Measurements from ENCODE around the gene DDHD1.
"Not testable (repeated sequence)": the region's sequence is repeated elsewhere in the genome, so short reads cannot be mapped to it uniquely, and the experiment has no call there.

Gene DDHD1

DNA sequence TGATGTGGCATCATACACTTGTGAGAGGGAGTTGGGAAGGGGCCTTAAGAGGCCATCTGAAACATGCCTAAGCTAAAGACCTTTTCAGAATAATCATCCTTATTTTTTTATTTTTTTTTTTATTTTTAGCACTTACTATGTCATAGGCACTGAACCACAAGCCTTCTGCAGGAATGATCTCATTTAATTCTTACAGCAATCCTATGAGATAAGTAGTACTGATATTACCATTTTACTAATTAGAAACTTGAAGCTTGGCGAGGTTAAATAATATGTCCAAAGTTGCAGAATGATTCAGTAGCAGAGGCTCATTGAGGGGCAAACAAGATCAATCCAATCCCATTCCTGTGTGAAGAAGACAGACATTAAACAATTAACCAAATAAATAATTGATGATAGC lies 33.4 kb upstream of the DDHD1 start:
- Histone ChIP-seq H3K27me3 (ENCODE audit: insufficient read depth, poor library complexity, severe bottlenecking) (no peaks in the 10 kb centered on the region), H3K27ac (replicated peaks) (no peak overlapping the region), H3K4me3 (replicated peaks; ENCODE audit: insufficient read depth, low read length) (no peak overlapping the region)
- TF ChIP-seq GABPA (IDR thresholded peaks at IDR 0.05; ENCODE audit: low read depth) (no peak), CTCF (IDR thresholded peaks at IDR 0.05; ENCODE audit: insufficient read depth, low read length) (no peak), REST (IDR thresholded peaks at IDR 0.05; ENCODE audit: insufficient replicate concordance, low read depth) (no peak), POLR2AphosphoS5 (IDR thresholded peaks at IDR 0.05; ENCODE audit: low read depth) (no peak), SPI1 (IDR thresholded peaks at IDR 0.05; ENCODE audit: borderline replicate concordance, low read depth) (no peak)
- no peak for DNase-seq (ENCODE audit: low read depth in 1 of 2, low spot score in 1 of 2)

DNA sequence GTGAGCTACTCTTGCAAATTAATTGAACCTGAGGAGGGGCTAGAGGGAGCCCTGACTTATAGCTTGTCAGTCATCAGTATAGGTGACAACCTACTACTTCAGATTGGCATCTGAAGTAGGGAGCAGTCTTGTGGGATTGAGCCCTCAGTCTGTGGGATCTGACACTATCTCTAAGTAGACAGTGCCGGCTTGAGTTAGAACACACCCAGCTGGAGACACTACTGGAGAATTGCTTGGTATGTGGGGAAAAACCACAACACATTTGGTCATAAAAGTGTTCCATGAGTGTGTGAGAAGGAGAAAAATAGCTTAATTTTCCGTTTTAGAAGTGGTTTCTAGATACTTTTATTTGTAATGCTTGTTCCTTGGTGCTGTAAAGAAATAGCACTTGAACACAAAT lies 30.5 kb upstream of the DDHD1 start:
- no peak overlapping the region for H3K4me3 ChIP-seq (replicated peaks; ENCODE audit: insufficient read depth, low read length)

GRCh38 chr14:53183056-53183455 lies 29.9 kb upstream of the DDHD1 start:
- no peak for DNase-seq (ENCODE audit: low read depth in 1 of 2, low spot score in 1 of 2)
- no peak for TF ChIP-seq CTCF (IDR thresholded peaks at IDR 0.05; ENCODE audit: insufficient read depth, low read length)
- TF ChIP-seq SPI1 (IDR thresholded peaks at IDR 0.05; ENCODE audit: borderline replicate concordance, low read depth) = no peak
- no peak for TF ChIP-seq REST (IDR thresholded peaks at IDR 0.05; ENCODE audit: insufficient replicate concordance, low read depth)
- TF ChIP-seq GABPA (IDR thresholded peaks at IDR 0.05; ENCODE audit: low read depth) = no peak
- no peak for TF ChIP-seq POLR2AphosphoS5 (IDR thresholded peaks at IDR 0.05; ENCODE audit: low read depth)
- Histone ChIP-seq H3K4me3 (replicated peaks; ENCODE audit: insufficient read depth, low read length) (no peak overlapping the region), H3K27me3 (ENCODE audit: insufficient read depth, poor library complexity, severe bottlenecking) (no peaks in the 10 kb centered on the region), H3K27ac (replicated peaks) (no peak overlapping the region)

More for the DNA sequence above, 30.5 kb upstream of the DDHD1 start:
- no peak for DNase-seq (ENCODE audit: low read depth in 1 of 2, low spot score in 1 of 2)
- H3K27ac ChIP-seq (replicated peaks) = no peak overlapping the region
- TF ChIP-seq CTCF (IDR thresholded peaks at IDR 0.05; ENCODE audit: insufficient read depth, low read length) (no peak), POLR2AphosphoS5 (IDR thresholded peaks at IDR 0.05; ENCODE audit: low read depth) (no peak), GABPA (IDR thresholded peaks at IDR 0.05; ENCODE audit: low read depth) (no peak), REST (IDR thresholded peaks at IDR 0.05; ENCODE audit: insufficient replicate concordance, low read depth) (no peak), SPI1 (IDR thresholded peaks at IDR 0.05; ENCODE audit: borderline replicate concordance, low read depth) (no peak)
- no peaks in the 10 kb centered on the region for H3K27me3 ChIP-seq (ENCODE audit: insufficient read depth, poor library complexity, severe bottlenecking)

DNA sequence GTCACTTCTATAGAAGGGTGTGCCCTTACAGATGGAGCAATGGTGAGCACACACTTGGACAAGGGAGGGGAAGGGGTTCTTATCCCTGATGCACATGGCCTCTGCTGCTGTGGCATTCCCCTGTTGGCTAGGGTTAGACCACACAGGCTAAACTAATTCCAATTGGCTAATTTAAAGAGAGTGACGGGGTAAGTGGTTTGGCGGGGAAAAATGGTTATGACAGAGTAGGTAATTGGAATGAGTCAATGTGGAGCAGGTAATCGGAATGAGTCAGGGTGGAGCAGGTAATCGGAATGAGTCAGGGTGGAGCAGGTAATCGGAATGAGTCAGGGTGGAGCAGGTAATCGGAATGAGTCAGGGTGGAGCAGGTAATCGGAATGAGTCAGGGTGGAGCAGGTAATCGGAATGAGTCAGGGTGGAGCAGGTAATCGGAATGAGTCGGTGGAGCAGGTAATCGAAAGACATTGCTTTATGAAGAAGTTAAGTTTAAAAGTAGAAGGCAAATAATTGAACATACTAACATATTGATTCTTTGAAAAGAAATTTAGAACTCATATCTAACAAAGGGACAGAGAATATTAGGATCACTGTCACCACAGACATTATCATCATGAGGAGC lies 28.4 kb upstream of the DDHD1 start:
- not testable (repeated sequence) for H3K27me3 ChIP-seq (ENCODE audit: insufficient read depth, poor library complexity, severe bottlenecking); H3K27ac ChIP-seq (replicated peaks); DNase-seq (ENCODE audit: low read depth in 1 of 2, low spot score in 1 of 2); H3K4me3 ChIP-seq (replicated peaks; ENCODE audit: insufficient read depth, low read length)

Measured in HL-60 (cell line).